ENCODE data around the gene GABRB3. TPM values are rescaled to one million over a fixed set of nuclear protein-coding genes. Genes with fewer than 3 reads are reported as not detected.

GABRB3 gene
- total RNA-seq, 2 experiments from 2014 or later: 0.16 TPM; not detected in 1

DNA sequence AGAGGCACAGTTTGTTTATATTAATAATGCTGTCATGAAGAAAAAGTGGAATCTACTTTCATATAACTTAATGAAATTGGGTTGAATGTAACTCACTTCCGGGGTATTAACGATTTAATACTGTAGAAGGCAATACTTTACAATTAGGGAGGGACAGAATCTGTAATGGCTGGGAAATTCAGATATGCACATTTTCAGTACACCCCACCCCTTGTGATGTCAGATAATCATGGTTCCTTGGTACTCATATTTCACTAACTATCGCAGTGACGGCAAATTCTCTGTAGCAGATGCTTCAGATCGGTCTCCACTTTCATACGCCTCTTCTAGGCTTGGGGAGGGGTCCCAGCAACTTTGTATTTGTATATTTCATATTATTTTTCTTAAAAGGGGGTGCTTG lies 207.3 kb downstream of the GABRB3 start:
- TF ChIP-seq, protein P1, sequence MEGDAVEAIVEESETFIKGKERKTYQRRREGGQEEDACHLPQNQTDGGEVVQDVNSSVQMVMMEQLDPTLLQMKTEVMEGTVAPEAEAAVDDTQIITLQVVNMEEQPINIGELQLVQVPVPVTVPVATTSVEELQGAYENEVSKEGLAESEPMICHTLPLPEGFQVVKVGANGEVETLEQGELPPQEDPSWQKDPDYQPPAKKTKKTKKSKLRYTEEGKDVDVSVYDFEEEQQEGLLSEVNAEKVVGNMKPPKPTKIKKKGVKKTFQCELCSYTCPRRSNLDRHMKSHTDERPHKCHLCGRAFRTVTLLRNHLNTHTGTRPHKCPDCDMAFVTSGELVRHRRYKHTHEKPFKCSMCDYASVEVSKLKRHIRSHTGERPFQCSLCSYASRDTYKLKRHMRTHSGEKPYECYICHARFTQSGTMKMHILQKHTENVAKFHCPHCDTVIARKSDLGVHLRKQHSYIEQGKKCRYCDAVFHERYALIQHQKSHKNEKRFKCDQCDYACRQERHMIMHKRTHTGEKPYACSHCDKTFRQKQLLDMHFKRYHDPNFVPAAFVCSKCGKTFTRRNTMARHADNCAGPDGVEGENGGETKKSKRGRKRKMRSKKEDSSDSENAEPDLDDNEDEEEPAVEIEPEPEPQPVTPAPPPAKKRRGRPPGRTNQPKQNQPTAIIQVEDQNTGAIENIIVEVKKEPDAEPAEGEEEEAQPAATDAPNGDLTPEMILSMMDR (IDR thresholded peaks at IDR 0.05): no peak
- Mint-ChIP-seq H3K4me1 (ENCODE audit: low read depth) (no peaks in the 10 kb centered on the region), H3K27ac (no peak overlapping the region), H3K9me3 (peaks cover 7% of the 10 kb centered on the region), H3K4me3 (no peak overlapping the region), H3K27me3 (no peaks in the 10 kb centered on the region), H3K36me3 (ENCODE audit: low read depth) (no peaks in the 10 kb centered on the region)
- intact Hi-C loops (cut with micrococcal nuclease): no loop called here
- ChIA-PET POLR2A (no interaction called here), CTCF (no interaction called here)
- no peak for DNase-seq
- ATAC-seq: no peak

GRCh38 chr15:26564361-26564760 lies 208.5 kb downstream of the GABRB3 start:
- intact Hi-C loops (cut with micrococcal nuclease): no loop called here
- Mint-ChIP-seq H3K9me3 (peaks cover 7% of the 10 kb centered on the region), H3K4me3 (no peak overlapping the region), H3K4me1 (ENCODE audit: low read depth) (no peaks in the 10 kb centered on the region), H3K27me3 (no peaks in the 10 kb centered on the region), H3K36me3 (ENCODE audit: low read depth) (no peaks in the 10 kb centered on the region), H3K27ac (no peak overlapping the region)
- ChIA-PET CTCF (no interaction called here), POLR2A (no interaction called here)
- DNase-seq: no peak
- TF ChIP-seq, protein P1 (IDR thresholded peaks at IDR 0.05): no peak
- ATAC-seq: no peak

DNA sequence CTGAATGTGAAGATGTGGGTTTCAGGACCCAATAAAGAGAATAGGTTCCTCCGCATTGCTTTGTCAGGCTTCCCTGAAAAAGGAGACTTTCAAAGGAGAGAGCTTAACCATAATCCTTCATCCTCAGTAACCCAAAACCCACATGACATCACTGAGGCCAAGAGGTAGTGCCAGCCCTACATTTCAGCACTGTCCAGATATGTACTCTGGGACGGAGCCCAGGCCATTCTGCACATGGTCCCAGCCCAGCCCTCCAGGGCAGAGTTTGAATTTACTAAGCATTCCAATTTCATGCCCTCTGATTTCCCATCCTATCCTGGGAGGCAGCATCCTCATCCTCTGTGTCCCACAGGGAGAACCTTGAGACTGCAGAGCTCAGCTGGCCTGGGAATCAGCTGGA lies 210.5 kb downstream of the GABRB3 start:
- H3K36me3 Mint-ChIP-seq (ENCODE audit: low read depth): no peaks in the 10 kb centered on the region
- intact Hi-C loops (cut with micrococcal nuclease): no loop called here
- no peak overlapping the region for H3K27ac Mint-ChIP-seq
- H3K9me3 Mint-ChIP-seq: peaks cover under 1% of the 10 kb centered on the region
- H3K4me3 Mint-ChIP-seq: no peak overlapping the region
- DNase-seq (no peak), ATAC-seq (no peak)
- POLR2A ChIA-PET: no interaction called here
- no peaks in the 10 kb centered on the region for H3K27me3 Mint-ChIP-seq
- CTCF ChIA-PET: no interaction called here
- TF ChIP-seq, protein P1 (IDR thresholded peaks at IDR 0.05): no peak
- H3K4me1 Mint-ChIP-seq (ENCODE audit: low read depth): no peaks in the 10 kb centered on the region

DNA sequence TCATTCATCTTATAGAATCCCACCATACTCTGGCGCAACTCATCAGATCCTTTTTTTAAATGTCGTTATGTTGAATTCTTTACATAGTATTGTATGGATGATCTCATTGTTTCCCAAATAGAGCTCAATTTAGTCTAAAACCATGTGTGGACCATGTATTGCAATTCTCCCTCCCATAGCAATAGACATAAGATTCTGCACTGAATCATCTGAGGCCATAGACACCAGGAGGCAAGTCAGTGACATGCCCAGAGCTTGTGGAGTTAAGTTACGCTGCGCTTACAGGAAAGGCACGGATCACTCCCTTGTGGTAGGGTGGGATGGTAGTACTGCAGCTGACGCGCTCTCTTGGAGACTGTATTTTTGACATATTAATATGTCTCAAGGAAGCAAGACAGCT lies 211.0 kb downstream of the GABRB3 start:
- CTCF ChIA-PET: no interaction called here
- Mint-ChIP-seq H3K27me3 (no peaks in the 10 kb centered on the region), H3K4me1 (ENCODE audit: low read depth) (no peaks in the 10 kb centered on the region), H3K4me3 (no peak overlapping the region), H3K27ac (no peak overlapping the region), H3K9me3 (no peaks in the 10 kb centered on the region), H3K36me3 (ENCODE audit: low read depth) (no peaks in the 10 kb centered on the region)
- intact Hi-C loops (cut with micrococcal nuclease): no loop called here
- no peak for ATAC-seq
- no peak for DNase-seq
- TF ChIP-seq, protein P1 (IDR thresholded peaks at IDR 0.05): no peak
- POLR2A ChIA-PET: no interaction called here

- CTCF ChIA-PET: no interaction called here
- DNase-seq: no peak
- no peak overlapping the region for H3K27ac Mint-ChIP-seq
- ATAC-seq: no peak
- TF ChIP-seq, protein P1 (IDR thresholded peaks at IDR 0.05): no peak
- peaks cover 3% of the 10 kb centered on the region for H3K9me3 Mint-ChIP-seq
- no peaks in the 10 kb centered on the region for H3K27me3 Mint-ChIP-seq
- H3K36me3 Mint-ChIP-seq (ENCODE audit: low read depth): no peaks in the 10 kb centered on the region
- intact Hi-C loops (cut with micrococcal nuclease): no loop called here
- H3K4me1 Mint-ChIP-seq (ENCODE audit: low read depth): no peaks in the 10 kb centered on the region
- H3K4me3 Mint-ChIP-seq: no peak overlapping the region
- POLR2A ChIA-PET: no interaction called here
Measured at GRCh38 chr15:26561130-26561529, 211.7 kb downstream of the GABRB3 start.

Measured in activated CD8-positive, alpha-beta T cell treated with anti-CD3 and anti-CD28 coated beads for 36 hours (primary cell).